A549 (cell line): ENCODE results near the gene VPS37B. TPM values are rescaled to one million over a fixed set of nuclear protein-coding genes. Genes with fewer than 3 reads are reported as not detected.

Source experiments
- BCL3 ChIP-seq: fragments of >200 bp; sonication (Bioruptor Twin); formaldehyde crosslinking; IDR thresholded peaks from 3 replicates; pipeline ENCODE4 v1.6.1; 2016
- CBX8 ChIP-seq: fragments of 200-600 bp; sonication (generic); IDR thresholded peaks from 2 replicates; pipeline ENCODE4 v1.6.1; 2016
- CTCF ChIP-seq: fragments of >200 bp; sonication (Bioruptor Twin); formaldehyde crosslinking; IDR thresholded peaks from 3 replicates; pipeline ENCODE4 v1.5.1; 2016
- EHMT2 ChIP-seq: fragments of 200-600 bp; sonication (generic); IDR thresholded peaks from 2 replicates; pipeline ENCODE4 v1.6.1; 2016; ENCODE audit warnings: antibody characterized with exemption, low read depth, mild to moderate bottlenecking, moderate library complexity
- EP300 ChIP-seq, 2 experiments: fragments of >200 bp; sonication (Bioruptor Twin); formaldehyde crosslinking; IDR thresholded peaks; 2 replicates in 1 of 2; 3 replicates in 1 of 2; pipeline ENCODE4 v1.6.1; 2016 to 2017
- FOSB ChIP-seq: fragments of 250-450 bp; sonication (Bioruptor Pico); IDR thresholded peaks from 2 replicates; pipeline ENCODE4 v1.5.0; 2020; ENCODE audit warnings: mild to moderate bottlenecking, moderate library complexity
- FOXS1 ChIP-seq: fragments of 250-450 bp; sonication (Bioruptor Pico); IDR thresholded peaks from 2 replicates; pipeline ENCODE4 v1.5.0; 2020; ENCODE audit warnings: mild to moderate bottlenecking, moderate library complexity
- HES2 ChIP-seq: fragments of >200 bp; sonication (Bioruptor Twin); formaldehyde crosslinking; IDR thresholded peaks from 2 replicates; pipeline ENCODE4 v1.6.1; 2016
- HOXA7 ChIP-seq: fragments of 250-450 bp; sonication (Bioruptor Pico); IDR thresholded peaks from 2 replicates; pipeline ENCODE4 v1.5.0; 2020; ENCODE audit warnings: mild to moderate bottlenecking, moderate library complexity
- HOXB13 ChIP-seq: fragments of 250-450 bp; sonication (Bioruptor Pico); IDR thresholded peaks from 2 replicates; pipeline ENCODE4 v1.5.0; 2020; ENCODE audit warnings: low read depth, mild to moderate bottlenecking, moderate library complexity
- HOXB5 ChIP-seq: fragments of 250-450 bp; sonication (Bioruptor Pico); IDR thresholded peaks from 2 replicates; pipeline ENCODE4 v1.5.0; 2020; ENCODE audit warnings: mild to moderate bottlenecking, moderate library complexity
- JUN ChIP-seq, 2 experiments: fragments of >200 bp; sonication (Bioruptor Twin); formaldehyde crosslinking; IDR thresholded peaks; 2 replicates in 1 of 2; 3 replicates in 1 of 2; pipeline ENCODE4 v1.6.1; 2016 to 2017
- JUNB ChIP-seq: fragments of >200 bp; sonication (Bioruptor Twin); formaldehyde crosslinking; IDR thresholded peaks from 2 replicates; pipeline ENCODE4 v1.6.1; 2016
- KDM1A ChIP-seq: fragments of 200-600 bp; sonication (generic); IDR thresholded peaks from 2 replicates; pipeline ENCODE4 v1.6.1; 2016; ENCODE audit warnings: low read depth, mild to moderate bottlenecking
- KDM5A ChIP-seq: fragments of 200-600 bp; sonication (generic); IDR thresholded peaks from 2 replicates; pipeline ENCODE4 v1.6.1; 2016; ENCODE audit warnings: antibody characterized with exemption, mild to moderate bottlenecking
- MAFK ChIP-seq: fragments of 450-650 bp; IDR thresholded peaks from 2 replicates; pipeline ENCODE4 v1.6.1; 2014; ENCODE audit not compliant: partially characterized antibody
- MYC ChIP-seq: IDR thresholded peaks from 2 replicates; pipeline ENCODE4 v1.6.1; 2012; ENCODE audit warnings: mild to moderate bottlenecking, inconsistent platforms, low read length, improper control_type of control experiment, borderline replicate concordance
- NPAS2 ChIP-seq: fragments of 250-450 bp; sonication (Bioruptor Pico); IDR thresholded peaks from 2 replicates; pipeline ENCODE4 v1.8.0; 2022; ENCODE audit warnings: mild to moderate bottlenecking, moderate library complexity, borderline replicate concordance
- PHF8 ChIP-seq: fragments of 200-600 bp; sonication (generic); IDR thresholded peaks from 2 replicates; pipeline ENCODE4 v1.6.1; 2016; ENCODE audit warnings: low read depth, mild to moderate bottlenecking, antibody characterized with exemption, moderate library complexity, borderline replicate concordance
- POLR2A ChIP-seq: IDR thresholded peaks from 2 replicates; pipeline ENCODE4 v1.6.1; 2012; ENCODE audit warnings: mild to moderate bottlenecking, low read length
- POLR2AphosphoS2 ChIP-seq: conservative IDR thresholded peaks from 2 replicates; pipeline ENCODE4 v1.6.1; 2012; ENCODE audit warnings: low read length, improper control_type of control experiment, inconsistent platforms
- RNF2 ChIP-seq: fragments of 200-600 bp; sonication (generic); IDR thresholded peaks from 2 replicates; pipeline ENCODE4 v1.6.1; 2016; ENCODE audit warnings: low read depth, mild to moderate bottlenecking, antibody characterized with exemption, moderate library complexity, borderline replicate concordance
- SMC3 ChIP-seq: fragments of >200 bp; sonication (Bioruptor Twin); formaldehyde crosslinking; IDR thresholded peaks from 3 replicates; pipeline ENCODE4 v1.6.1; 2018; ENCODE audit warnings: inconsistent platforms
- TFCP2L1 ChIP-seq: fragments of 250-450 bp; sonication (Bioruptor Pico); IDR thresholded peaks from 2 replicates; pipeline ENCODE4 v1.5.0; 2021; ENCODE audit warnings: mild to moderate bottlenecking
- ZC3H11A ChIP-seq: fragments of 450-650 bp; IDR thresholded peaks from 2 replicates; pipeline ENCODE4 v1.6.1; 2014; ENCODE audit warnings: antibody characterized with exemption, mild to moderate bottlenecking
- ZFP36 ChIP-seq: fragments of 450-650 bp; IDR thresholded peaks from 2 replicates; pipeline ENCODE4 v1.6.1; 2014; ENCODE audit warnings: borderline replicate concordance; ENCODE audit not compliant: partially characterized antibody
- polyA plus RNA-seq, 4 experiments: library from polyadenylated mRNA; depleted of rRNA in 3 of 4; stranded (reverse); fragments of >200 nt; fragmentation: RNase III in 1 of 4; extraction: RNeasy Plus Mini Kit Qiagen cat#74134 plus additional on column Dnase treatment in 1 of 4; gene quantifications; 2 replicates in 3 of 4; 3 replicates in 1 of 4; pipeline ENCODE4 v1.2.3, GENCODE V29; 2011 to 2017
- TF ChIP-seq, protein P1 (sequence below): IDR thresholded peaks from 2 replicates; pipeline ENCODE4 v1.6.1; 2012
- TF ChIP-seq, protein P2 (sequence below): IDR thresholded peaks from 2 replicates; pipeline ENCODE4 v1.6.1; 2012; ENCODE audit warnings: low read depth, borderline replicate concordance

The VPS37B gene
- polyA plus RNA-seq, 2 of the 4 experiments (the other 2 are of a cell fraction): 17.0 to 18.6 TPM

- TF ChIP-seq JUNB: no peak
- no peak; the same call in 1 of the 2 replicates for TF ChIP-seq MYC
- TF ChIP-seq POLR2AphosphoS2: no peak
- TF ChIP-seq EP300 (IDR thresholded peaks at IDR 0.05): no peak
- TF ChIP-seq HOXB5 (CRISPR knock-in tag): peak; percentile 78
- peak; percentile 58; the same call in 1 of the 2 replicates for TF ChIP-seq NPAS2 (CRISPR knock-in tag)
- TF ChIP-seq, protein P1, sequence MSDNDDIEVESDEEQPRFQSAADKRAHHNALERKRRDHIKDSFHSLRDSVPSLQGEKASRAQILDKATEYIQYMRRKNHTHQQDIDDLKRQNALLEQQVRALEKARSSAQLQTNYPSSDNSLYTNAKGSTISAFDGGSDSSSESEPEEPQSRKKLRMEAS: peak; percentile 89
- no peak for TF ChIP-seq HES2
- TF ChIP-seq KDM1A: no peak
- TF ChIP-seq JUN (IDR thresholded peaks at IDR 0.05): peak; percentile 69 to 72; a peak in 3 of 5 replicates
- 0 out of 2 replicates have a peak, but pooled peaks have one; percentile 65 for TF ChIP-seq FOSB
- TF ChIP-seq ZC3H11A: no peak
- TF ChIP-seq, protein P2, sequence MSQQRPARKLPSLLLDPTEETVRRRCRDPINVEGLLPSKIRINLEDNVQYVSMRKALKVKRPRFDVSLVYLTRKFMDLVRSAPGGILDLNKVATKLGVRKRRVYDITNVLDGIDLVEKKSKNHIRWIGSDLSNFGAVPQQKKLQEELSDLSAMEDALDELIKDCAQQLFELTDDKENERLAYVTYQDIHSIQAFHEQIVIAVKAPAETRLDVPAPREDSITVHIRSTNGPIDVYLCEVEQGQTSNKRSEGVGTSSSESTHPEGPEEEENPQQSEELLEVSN: peak; percentile 86
- TF ChIP-seq ZFP36: no peak
- no peak for TF ChIP-seq SMC3
- peak; percentile 84; the same call in 1 of the 3 replicates for TF ChIP-seq BCL3
- TF ChIP-seq TFCP2L1 (CRISPR knock-in tag): no peak
- peak; percentile 40; the same call in 1 of the 2 replicates for TF ChIP-seq HOXB13 (CRISPR knock-in tag)
- no peak for TF ChIP-seq CTCF
- TF ChIP-seq PHF8: peak; percentile 82; the same call in 1 of the 2 replicates
- no peak for TF ChIP-seq MAFK
- no peak for TF ChIP-seq CBX8
- TF ChIP-seq EHMT2: no peak
- TF ChIP-seq FOXS1: no peak
- TF ChIP-seq HOXA7 (CRISPR knock-in tag): no peak
- no peak for TF ChIP-seq KDM5A
- no peak for TF ChIP-seq RNF2
- TF ChIP-seq POLR2A: peak; percentile 88
These were observed at the start of gene VPS37B (continued) for GRCh38 chr12:122895704-122896636.
